A673 (cell line): Measurements from ENCODE around the gene SEC63. TPM values are rescaled to one million over a fixed set of nuclear protein-coding genes. Genes with fewer than 3 reads are reported as not detected.

Experiments
- BruUV-seq: library from RNA; stranded (reverse); fragments of 400-500 nt; replicated peaks from 2 replicates; lab custom pipeline; 2021; lab: Mats Ljungman, UMichigan
- CTCF ChIA-PET: fragments of 300-600 bp; sonication (Branson Sonifier 250); formaldehyde crosslinking; loops from one replicate; lab custom pipeline; 2022; ENCODE audit warnings: antibody characterized with exemption; lab: Charles Lee
- POLR2A ChIA-PET: fragments of 300-600 bp; sonication (Branson Sonifier 250); formaldehyde crosslinking; loops from one replicate; lab custom pipeline; 2022; ENCODE audit warnings: antibody characterized with exemption; ENCODE audit not compliant: low non-redundant PET; lab: Charles Lee
- DNase-seq: peaks from one replicate; pipeline ENCODE4 v3.0.0-alpha.2; 2015; ENCODE audit warnings: low spot score
- H3K27ac ChIP-seq: fragments of 200-600 bp; sonication (generic); 2 replicates; pipeline ENCODE4 v1.5.1; 2016; ENCODE audit warnings: mixed run types, low read depth, mild to moderate bottlenecking, mixed read lengths, antibody characterized with exemption, low read length; ENCODE audit not compliant: poor library complexity, severe bottlenecking
- H3K27me3 ChIP-seq: fragments of 200-600 bp; sonication (generic); replicated peaks from 2 replicates; pipeline ENCODE4 v1.6.1; 2017; ENCODE audit warnings: mixed run types, low read depth, mild to moderate bottlenecking, mixed read lengths, antibody characterized with exemption, low read length; ENCODE audit not compliant: insufficient read depth, poor library complexity
- H3K36me3 ChIP-seq: fragments of 200-600 bp; sonication (generic); 2 replicates; pipeline ENCODE4 v1.6.1; 2016; ENCODE audit warnings: mixed run types, mild to moderate bottlenecking, mixed read lengths, antibody characterized with exemption, low read length; ENCODE audit not compliant: insufficient read depth, poor library complexity, severe bottlenecking
- H3K4me1 ChIP-seq: fragments of 200-600 bp; sonication (generic); 2 replicates; pipeline ENCODE4 v1.6.1; 2017; ENCODE audit warnings: mixed run types, mild to moderate bottlenecking, mixed read lengths, antibody characterized with exemption, low read length; ENCODE audit not compliant: insufficient read depth, poor library complexity, severe bottlenecking
- H3K4me3 ChIP-seq: fragments of 200-600 bp; sonication (generic); 2 replicates; pipeline ENCODE4 v1.5.1; 2016; ENCODE audit warnings: low read depth, mixed run types, mild to moderate bottlenecking, mixed read lengths, low read length; ENCODE audit not compliant: poor library complexity, severe bottlenecking
- H3K9me3 ChIP-seq: fragments of 200-600 bp; sonication (generic); 2 replicates; pipeline ENCODE4 v1.6.1; 2016; ENCODE audit warnings: mixed run types, low read depth, mild to moderate bottlenecking, mixed read lengths, antibody characterized with exemption, low read length; ENCODE audit not compliant: poor library complexity, severe bottlenecking
- CTCF ChIP-seq: fragments of 300-800, 200-600 bp; sonication (generic); conservative IDR thresholded peaks from 2 replicates; pipeline ENCODE4 v1.5.1; 2017; ENCODE audit warnings: low read depth, mild to moderate bottlenecking, antibody characterized with exemption, low read length, moderate library complexity, mixed read lengths
- EZH2 ChIP-seq: fragments of 200-600 bp; sonication (generic); IDR thresholded peaks from 2 replicates; pipeline ENCODE4 v1.6.1; 2017; ENCODE audit warnings: borderline replicate concordance, low read depth, mild to moderate bottlenecking, mixed read lengths, antibody characterized with exemption, low read length; ENCODE audit not compliant: poor library complexity, severe bottlenecking
- intact Hi-C: fragments of 100-400 bp; cut with micrococcal nuclease; formaldehyde crosslinking; loops from one replicate; pipeline ENCODE4 v1.10.0; 2022; ENCODE audit not compliant: unreplicated experiment
- total RNA-seq: library from RNA; stranded (reverse); gene quantifications from 2 replicates; pipeline ENCODE4 v1.2.3, GENCODE V29; 2021

Gene SEC63
- total RNA-seq, 1 experiment from 2014 or later = 159 TPM

- CTCF ChIA-PET = no interaction called here
These were observed 14.2 kb downstream of the SEC63 start for GRCh38 chr6:107943626-107944439.

GRCh38 chr6:107942142-107942541 lies 15.9 kb downstream of the SEC63 start:
- no peaks in the 10 kb centered on the region for H3K4me1 ChIP-seq
- H3K27ac ChIP-seq = no peak overlapping the region
- ChIA-PET CTCF (no interaction called here), POLR2A (no interaction called here)
- TF ChIP-seq CTCF (no peak), EZH2 (no peak)
- BruUV-seq = no TSS peak
- no peaks in the 10 kb centered on the region for H3K36me3 ChIP-seq
- H3K4me3 ChIP-seq = no peak overlapping the region
- intact Hi-C loops = no loop called here
- H3K27me3 ChIP-seq = no peaks in the 10 kb centered on the region
- DNase-seq = no peak
- H3K9me3 ChIP-seq = no peaks in the 10 kb centered on the region

More at GRCh38 chr6:107943626-107944439, 14.2 kb downstream of the SEC63 start:
- no peak for DNase-seq
- Histone ChIP-seq H3K36me3 (no peaks in the 10 kb centered on the region), H3K4me3 (no peak overlapping the region), H3K9me3 (no peaks in the 10 kb centered on the region), H3K27ac (no peak overlapping the region), H3K4me1 (no peaks in the 10 kb centered on the region), H3K27me3 (no peaks in the 10 kb centered on the region)
- no TSS peak for BruUV-seq
- intact Hi-C loops = no loop called here
- TF ChIP-seq EZH2 (no peak), CTCF (no peak)
- POLR2A ChIA-PET = interaction anchor here (0.6 kb wide), 1 partner anchor 13 kb away, joined by 4 read pairs; no protein-coding TSS in a partner anchor

- TF ChIP-seq EZH2 (no peak), CTCF (no peak)
- CTCF ChIA-PET = no interaction called here
- POLR2A ChIA-PET = no interaction called here
- Histone ChIP-seq H3K27ac (no peak overlapping the region), H3K4me3 (no peak overlapping the region), H3K27me3 (no peaks in the 10 kb centered on the region), H3K9me3 (no peaks in the 10 kb centered on the region), H3K36me3 (no peaks in the 10 kb centered on the region), H3K4me1 (no peaks in the 10 kb centered on the region)
- DNase-seq = no peak
- intact Hi-C loops = no loop called here
- no TSS peak for BruUV-seq
These were observed 16.4 kb downstream of the SEC63 start for GRCh38 chr6:107941627-107942026.
